Kidney (tissue), 14 donors: Measurements from ENCODE around the gene PAX3. TPM values are rescaled to one million over a fixed set of nuclear protein-coding genes. Genes with fewer than 3 reads are reported as not detected.
A peak's percentile ranks its signal among the peaks of the same experiment; 100 is the strongest.

Source experiments
- DNase-seq, 5 donors: peaks; one replicate each; pipeline ENCODE4 v3.0.0-alpha.2; 2013 to 2020
- FAIRE-seq: peaks from 2 replicates; lab custom pipeline; 2012; peaks lifted over from hg19 to GRCh38; lab: Jason Lieb, UNC
- H3K27ac ChIP-seq, 2 donors: one replicate each; pipeline ENCODE4 v1.7.0; 2013; ENCODE audit warnings: low read depth in 2 of 2, low read length in 2 of 2, inconsistent platforms in 1 of 2
- H3K27me3 ChIP-seq: one replicate; pipeline ENCODE4 v1.7.1; 2013; ENCODE audit warnings: low read length, inconsistent platforms; ENCODE audit not compliant: control insufficient read depth, insufficient read depth
- H3K36me3 ChIP-seq, 3 donors: one replicate each; pipeline versions ENCODE4 v1.7.0 to v1.7.1; 2013; ENCODE audit warnings: low read length in 3 of 3, control low read depth in 1 of 3, inconsistent platforms in 1 of 3; ENCODE audit not compliant: insufficient read depth in 3 of 3, control insufficient read depth in 2 of 3
- H3K4me1 ChIP-seq, 3 donors: one replicate each; pipeline versions ENCODE4 v1.7.0 to v1.7.1; 2013; ENCODE audit warnings: low read length in 3 of 3, inconsistent platforms in 1 of 3, low read depth in 1 of 3; ENCODE audit not compliant: control insufficient read depth in 2 of 3, insufficient read depth in 2 of 3
- H3K4me3 ChIP-seq, 3 donors: one replicate each; pipeline versions ENCODE4 v1.7.0 to v1.8.1; 2013; ENCODE audit warnings: low read length in 3 of 3, control low read depth in 1 of 3, inconsistent platforms in 1 of 3
- H3K9ac ChIP-seq, 3 donors: one replicate each; pipeline versions ENCODE4 v1.7.0 to v1.7.1; 2013; ENCODE audit warnings: low read length in 3 of 3, control low read depth in 1 of 3, inconsistent platforms in 1 of 3
- H3K9me3 ChIP-seq, 3 donors: one replicate each; pipeline versions ENCODE4 v1.7.0 to v1.7.1; 2013; ENCODE audit warnings: low read length in 3 of 3, control low read depth in 1 of 3, inconsistent platforms in 1 of 3; ENCODE audit not compliant: control insufficient read depth in 2 of 3, insufficient read depth in 1 of 3
- intact Hi-C: fragments of 100-400 bp; cut with DNase I; formaldehyde crosslinking; loops from one replicate; pipeline ENCODE4 v1.11.1; 2022
- polyA plus RNA-seq: library from polyadenylated mRNA; stranded (reverse); fragments of 350-450 nt; fragmentation: Illumina TruSeq; extraction: RNeasy Lipid Tissue Mini Kit (QIAGEN cat#74804); gene quantifications from one replicate; pipeline ENCODE4 v1.2.3, GENCODE V29; 2014; ENCODE audit warnings: low read depth, low replicate concordance; ENCODE audit not compliant: insufficient read depth
- total RNA-seq: library from RNA; stranded (reverse); fragmentation: NEBNext Ultra II Directional; extraction: Animal tissue kit (Norgen Biotek cat#: 25700); gene quantifications from one replicate; pipeline ENCODE4 v1.2.1, GENCODE V29; 2021
- TF ChIP-seq, protein P1 (sequence below): IDR thresholded peaks from 3 replicates; pipeline ENCODE4 v1.5.1; 2012; ENCODE audit warnings: mild to moderate bottlenecking, moderate library complexity, borderline replicate concordance; ENCODE audit not compliant: insufficient read depth; ENCODE audit errors: extremely low read depth
- donor health status: control.
- donor health status: control.
- donor health status: control.
- donor health status: control.
- donor health status: control.
- donor health status: DM: yes; HTN: yes; CAD: no.
- donor health status: Normal renal cell carcinoma (clear cell type).

The PAX3 gene
- total and polyA plus RNA-seq, 2 donors from 2014 or later, result not detected

DNA sequence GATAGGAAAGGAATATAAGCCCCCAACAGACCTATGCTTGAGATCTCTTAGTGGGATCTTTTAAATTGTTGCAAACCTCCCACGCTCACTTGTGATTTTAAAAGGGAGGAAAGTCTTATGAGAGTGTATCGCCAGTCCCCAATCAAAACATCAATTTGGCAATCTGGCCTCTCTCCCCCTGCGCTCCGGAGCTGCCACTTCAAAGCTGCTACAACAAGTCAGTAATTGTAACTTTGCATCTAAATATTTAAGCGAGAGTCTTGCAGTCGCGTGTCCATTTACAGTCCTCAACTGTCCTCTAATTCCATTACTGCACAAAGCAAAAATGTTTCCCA, 8.4 kb downstream of the PAX3 start:
- DNase-seq (no peak), FAIRE-seq (no peak)
- TF ChIP-seq, protein P1, sequence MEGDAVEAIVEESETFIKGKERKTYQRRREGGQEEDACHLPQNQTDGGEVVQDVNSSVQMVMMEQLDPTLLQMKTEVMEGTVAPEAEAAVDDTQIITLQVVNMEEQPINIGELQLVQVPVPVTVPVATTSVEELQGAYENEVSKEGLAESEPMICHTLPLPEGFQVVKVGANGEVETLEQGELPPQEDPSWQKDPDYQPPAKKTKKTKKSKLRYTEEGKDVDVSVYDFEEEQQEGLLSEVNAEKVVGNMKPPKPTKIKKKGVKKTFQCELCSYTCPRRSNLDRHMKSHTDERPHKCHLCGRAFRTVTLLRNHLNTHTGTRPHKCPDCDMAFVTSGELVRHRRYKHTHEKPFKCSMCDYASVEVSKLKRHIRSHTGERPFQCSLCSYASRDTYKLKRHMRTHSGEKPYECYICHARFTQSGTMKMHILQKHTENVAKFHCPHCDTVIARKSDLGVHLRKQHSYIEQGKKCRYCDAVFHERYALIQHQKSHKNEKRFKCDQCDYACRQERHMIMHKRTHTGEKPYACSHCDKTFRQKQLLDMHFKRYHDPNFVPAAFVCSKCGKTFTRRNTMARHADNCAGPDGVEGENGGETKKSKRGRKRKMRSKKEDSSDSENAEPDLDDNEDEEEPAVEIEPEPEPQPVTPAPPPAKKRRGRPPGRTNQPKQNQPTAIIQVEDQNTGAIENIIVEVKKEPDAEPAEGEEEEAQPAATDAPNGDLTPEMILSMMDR, result no peak
- no peaks in the 10 kb centered on the region for H3K9me3 ChIP-seq
- no peak overlapping the region for H3K9ac ChIP-seq
- H3K36me3 ChIP-seq, result no peaks in the 10 kb centered on the region
- H3K4me1 ChIP-seq, result peaks cover 0 to 3% (median 0%) of the 10 kb centered on the region in 3 donors
- H3K27ac ChIP-seq, result no peak overlapping the region
- intact Hi-C loops, result no loop called here
- H3K27me3 ChIP-seq, result peaks cover 89% of the 10 kb centered on the region
- no peak overlapping the region for H3K4me3 ChIP-seq

DNA sequence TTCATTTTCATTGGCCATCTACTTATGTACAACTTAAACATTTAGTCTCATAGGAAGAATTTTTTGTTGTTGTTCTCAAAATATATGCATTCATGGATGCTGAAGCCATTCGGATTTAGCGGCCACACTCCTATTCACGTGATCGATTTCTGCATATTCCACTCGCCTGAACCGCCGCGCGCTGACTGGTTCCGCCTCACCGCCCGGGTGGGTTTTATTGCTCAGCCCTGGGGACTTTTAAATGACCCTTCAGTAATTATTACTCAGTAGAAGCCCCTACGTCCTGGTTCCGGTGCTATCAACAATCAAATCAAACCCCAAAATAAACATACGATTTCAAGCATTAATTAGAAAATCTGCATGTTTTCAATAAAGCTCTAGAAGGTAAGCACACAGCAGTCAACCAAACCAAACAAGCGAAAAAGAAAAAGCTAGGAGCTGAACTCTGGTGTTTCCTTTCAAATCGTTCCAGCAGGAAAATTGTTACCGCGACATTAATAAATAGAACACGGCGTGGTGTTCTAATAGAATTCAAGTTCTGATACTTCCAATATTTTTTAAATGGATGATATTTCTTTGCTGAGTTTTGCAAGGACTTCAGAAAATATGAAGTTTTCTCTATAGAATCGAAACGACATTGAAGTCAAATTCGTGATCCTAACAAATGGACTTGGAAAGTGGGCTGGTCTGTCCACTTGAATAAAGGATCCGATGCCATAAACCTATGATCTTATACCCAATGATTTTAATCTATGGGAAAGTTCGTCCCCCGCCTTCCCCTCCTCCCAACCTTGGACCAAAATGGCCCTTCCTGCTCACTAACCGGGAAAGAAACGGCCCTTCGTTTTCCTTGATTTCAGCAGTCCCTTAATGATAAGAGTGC, 9.3 kb downstream of the PAX3 start:
- intact Hi-C loops, result no loop called here
- peak in 2 of 5 donors; percentile 34 to 59 for DNase-seq
- no peaks in the 10 kb centered on the region for H3K4me1 ChIP-seq
- no peak overlapping the region for H3K9ac ChIP-seq
- no peak for FAIRE-seq
- no peaks in the 10 kb centered on the region for H3K36me3 ChIP-seq
- TF ChIP-seq, protein P1, result no peak
- no peak overlapping the region for H3K4me3 ChIP-seq
- H3K9me3 ChIP-seq, result no peaks in the 10 kb centered on the region
- H3K27me3 ChIP-seq, result peaks cover 91% of the 10 kb centered on the region
- H3K27ac ChIP-seq, result no peak overlapping the region

DNA sequence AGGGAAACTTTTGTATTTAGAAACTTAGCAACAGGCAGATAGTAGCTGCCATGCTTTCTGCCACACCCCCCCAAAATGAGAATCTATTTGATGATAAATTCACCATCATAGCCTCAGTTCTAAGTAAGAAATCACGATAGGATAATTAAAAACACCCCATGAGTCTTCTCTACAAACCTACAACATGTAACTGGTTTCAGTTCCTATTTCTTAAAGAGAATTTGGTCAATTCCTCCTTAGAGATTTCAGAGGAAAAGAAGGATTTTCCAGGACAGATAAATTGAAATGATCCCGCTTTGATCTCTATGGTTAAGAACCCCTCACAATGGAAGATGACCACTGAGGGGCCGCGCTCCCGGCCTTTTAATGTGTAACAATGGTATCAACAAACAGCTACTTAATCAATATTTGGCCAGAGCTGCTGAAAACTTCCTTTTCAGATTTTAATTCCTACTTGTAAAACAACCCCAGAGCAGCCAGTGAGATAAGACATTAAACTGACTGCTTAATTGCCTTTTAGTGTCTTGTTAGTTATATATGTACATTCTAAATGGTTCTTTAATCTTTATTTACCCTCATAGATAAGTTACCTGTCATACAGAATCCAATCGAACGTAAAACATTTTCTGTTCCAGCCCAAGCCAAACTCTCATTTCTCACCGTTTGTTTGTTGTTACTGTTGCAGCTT, 10.1 kb downstream of the PAX3 start:
- intact Hi-C loops, result no loop called here
- H3K9ac ChIP-seq, result no peak overlapping the region
- no peak overlapping the region for H3K27ac ChIP-seq
- no peaks in the 10 kb centered on the region for H3K36me3 ChIP-seq
- H3K4me1 ChIP-seq, result no peaks in the 10 kb centered on the region
- TF ChIP-seq, protein P1, result no peak
- no peaks in the 10 kb centered on the region for H3K9me3 ChIP-seq
- no peak overlapping the region for H3K4me3 ChIP-seq
- DNase-seq (peak in 1 of 5 donors; percentile 48), FAIRE-seq (no peak)
- peaks cover 89% of the 10 kb centered on the region for H3K27me3 ChIP-seq
